ENCODE data around the gene STIP1.

The STIP1 gene

GRCh38 chr11:64251016-64251752 is 65.2 kb downstream of the STIP1 start, which contains the start of gene PLCB3:
Gene PLCB3 (plus strand): TSS chr11:64251530. CDS start chr11:64251650, 120 bp downstream.
- DNase-seq (ENCODE audit: insufficient read length, low spot score) (peak; percentile 92), FAIRE-seq (peak; percentile 41)

DNA sequence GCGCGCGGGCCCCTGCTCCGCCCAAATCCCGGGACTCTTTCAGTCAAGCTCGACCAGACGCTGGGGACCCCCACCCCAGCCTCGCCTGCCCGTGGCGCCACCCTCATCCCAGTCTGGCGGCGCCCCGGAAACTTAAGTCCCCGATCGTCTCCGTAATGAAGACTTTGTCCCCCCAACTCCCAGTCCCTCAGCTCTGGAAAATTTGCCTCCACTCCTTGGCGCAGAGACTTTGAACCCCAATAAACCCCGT is 65.7 kb downstream of the STIP1 start:
- DNase-seq (ENCODE audit: insufficient read length, low spot score) = no peak
- no peak for TF ChIP-seq POLR2AphosphoS5 (IDR thresholded peaks at IDR 0.05; ENCODE audit: low read depth, low read length)
- TF ChIP-seq TAF1 (IDR thresholded peaks at IDR 0.05; ENCODE audit: low read depth, low read length) = no peak
- TF ChIP-seq PAX5 (IDR thresholded peaks at IDR 0.05; ENCODE audit: insufficient read depth, low read length, severe bottlenecking) = no peak
- no peak for TF ChIP-seq SPI1 (IDR thresholded peaks at IDR 0.05; ENCODE audit: low read depth, low read length)
- TF ChIP-seq POLR2A (IDR thresholded peaks at IDR 0.05; ENCODE audit: low read depth, low read length) = no peak
- no peak for TF ChIP-seq POU2F2 (IDR thresholded peaks at IDR 0.05; ENCODE audit: low read depth, low read length)
- no peak for FAIRE-seq

More at GRCh38 chr11:64251016-64251752, 65.2 kb downstream of the STIP1 start, which contains the start of gene PLCB3:
- TF ChIP-seq TAF1 (IDR thresholded peaks at IDR 0.05; ENCODE audit: low read depth, low read length) = no peak
- TF ChIP-seq POU2F2 (IDR thresholded peaks at IDR 0.05; ENCODE audit: low read depth, low read length) = no peak
- no peak for TF ChIP-seq SPI1 (IDR thresholded peaks at IDR 0.05; ENCODE audit: low read depth, low read length)
- no peak for TF ChIP-seq POLR2A (IDR thresholded peaks at IDR 0.05; ENCODE audit: low read depth, low read length)
- TF ChIP-seq POLR2AphosphoS5 (IDR thresholded peaks at IDR 0.05; ENCODE audit: low read depth, low read length) = no peak
- no peak for TF ChIP-seq PAX5 (IDR thresholded peaks at IDR 0.05; ENCODE audit: insufficient read depth, low read length, severe bottlenecking)

GRCh38 chr11:64252003-64252872 is 66.3 kb downstream of the STIP1 start:
- FAIRE-seq = no peak
- TF ChIP-seq TAF1 (IDR thresholded peaks at IDR 0.05; ENCODE audit: low read depth, low read length) = no peak
- TF ChIP-seq SPI1 (IDR thresholded peaks at IDR 0.05; ENCODE audit: low read depth, low read length) = peak; percentile 24; the same call in 1 of the 2 replicates
- DNase-seq (ENCODE audit: insufficient read length, low spot score) = no peak

- no peak for FAIRE-seq
- no peak for DNase-seq (ENCODE audit: insufficient read length, low spot score)
- TF ChIP-seq TAF1 (IDR thresholded peaks at IDR 0.05; ENCODE audit: low read depth, low read length) = no peak
- no peak for TF ChIP-seq POU2F2 (IDR thresholded peaks at IDR 0.05; ENCODE audit: low read depth, low read length)
- no peak for TF ChIP-seq POLR2AphosphoS5 (IDR thresholded peaks at IDR 0.05; ENCODE audit: low read depth, low read length)
- TF ChIP-seq POLR2A (IDR thresholded peaks at IDR 0.05; ENCODE audit: low read depth, low read length) = no peak
- TF ChIP-seq SPI1 (IDR thresholded peaks at IDR 0.05; ENCODE audit: low read depth, low read length) = no peak
- no peak for TF ChIP-seq PAX5 (IDR thresholded peaks at IDR 0.05; ENCODE audit: insufficient read depth, low read length, severe bottlenecking)
Observed at GRCh38 chr11:64253043-64253442, 67.1 kb downstream of the STIP1 start.

- DNase-seq (ENCODE audit: insufficient read length, low spot score) (no peak), FAIRE-seq (no peak)
- TF ChIP-seq POU2F2 (IDR thresholded peaks at IDR 0.05; ENCODE audit: low read depth, low read length) (no peak), PAX5 (IDR thresholded peaks at IDR 0.05; ENCODE audit: insufficient read depth, low read length, severe bottlenecking) (no peak), SPI1 (IDR thresholded peaks at IDR 0.05; ENCODE audit: low read depth, low read length) (no peak)
Observed at GRCh38 chr11:64253481-64253880, 67.5 kb downstream of the STIP1 start.

All from GM12891 (cell line).